GM19043 (cell line): ENCODE data around the gene OAF.

Experiments used
- ATAC-seq: cut with Tn5 transposase; IDR thresholded peaks from one replicate; pipeline ENCODE4 v1.9.1; 2021; ENCODE audit warnings: low read depth; ENCODE audit not compliant: unreplicated experiment

Gene OAF

DNA sequence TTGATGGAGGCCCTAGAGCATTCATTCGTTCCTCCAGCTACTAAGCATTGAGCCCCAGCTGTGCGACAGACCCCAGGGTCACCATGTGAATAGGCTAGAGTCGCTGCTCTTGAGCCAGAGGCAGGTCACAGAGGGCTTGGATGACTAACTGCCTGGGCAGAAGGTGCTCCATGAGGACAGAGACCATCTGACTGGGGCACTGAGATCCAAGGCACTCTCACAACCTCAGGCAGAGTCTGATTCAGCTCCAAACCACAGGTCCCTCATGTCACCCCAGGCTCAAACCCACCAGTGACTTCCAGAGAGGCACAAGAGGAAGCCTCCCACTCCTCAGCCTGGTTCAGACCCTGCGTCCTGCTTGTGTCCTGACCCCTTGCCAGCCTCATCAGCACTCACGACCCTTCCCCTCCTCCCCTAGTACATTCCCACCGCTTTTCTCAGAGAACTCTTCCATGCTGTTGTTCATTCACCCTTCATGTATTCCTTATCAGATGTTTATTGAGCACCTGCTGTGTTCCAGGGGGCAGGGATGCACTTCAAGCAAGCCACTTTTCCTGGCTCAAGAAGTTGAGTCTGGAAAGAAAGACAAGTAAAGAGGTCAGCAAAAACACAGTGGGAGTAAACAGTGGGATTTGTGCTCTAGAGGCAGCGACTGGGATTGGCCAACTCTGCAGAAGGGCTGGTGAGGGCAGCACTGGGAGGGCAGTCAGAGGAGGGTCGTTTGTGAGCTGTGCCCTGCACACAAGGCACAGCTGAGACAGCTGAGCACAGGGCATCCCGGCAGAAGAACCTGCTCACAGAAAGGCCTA, 9.3 kb downstream of the OAF start:
- ATAC-seq, result no peak

DNA sequence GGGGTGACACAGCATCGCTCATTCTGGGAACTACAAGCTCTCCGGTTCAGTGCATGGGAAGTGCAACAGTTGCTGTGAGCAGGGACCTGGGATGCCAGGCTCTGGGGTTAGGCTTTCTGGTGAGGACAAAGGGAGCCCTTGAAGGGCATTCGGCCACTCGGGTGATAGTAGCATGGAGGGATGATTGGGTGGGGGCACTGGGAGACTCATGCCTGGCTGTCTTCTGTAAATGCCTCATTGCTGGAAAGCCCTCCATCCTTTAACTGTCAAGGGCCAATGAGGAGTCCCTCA, 9.9 kb downstream of the OAF start:
- ATAC-seq, result no peak

DNA sequence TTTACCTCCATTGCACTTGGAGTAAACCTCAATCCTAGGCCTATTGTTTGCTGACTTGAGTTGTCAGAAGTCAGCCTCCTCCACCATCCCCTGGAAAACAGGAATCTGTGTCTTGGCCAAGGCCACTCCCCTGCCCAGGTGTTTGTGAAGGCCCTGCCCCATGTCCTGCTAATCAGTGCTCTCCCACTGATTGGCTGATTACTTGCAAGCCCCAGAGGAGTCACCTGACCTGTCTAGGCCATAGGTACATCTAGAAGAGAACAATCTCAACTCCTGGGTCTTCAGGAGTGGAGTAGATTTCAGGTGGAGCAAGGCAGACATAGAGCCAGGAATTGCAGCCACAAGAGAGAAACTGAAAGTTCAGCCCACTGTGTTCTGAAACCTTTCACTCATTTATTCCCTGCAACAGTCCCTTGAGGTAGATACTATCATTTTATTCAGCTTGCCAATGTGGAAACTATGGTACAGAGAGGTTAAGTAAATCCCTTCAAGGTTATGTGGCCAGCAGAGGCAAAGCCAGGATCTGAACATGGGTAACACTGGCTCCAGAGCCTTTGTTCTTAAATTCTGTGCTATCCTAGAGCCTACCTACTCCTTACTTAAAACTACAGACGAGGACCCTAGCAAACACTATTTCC, 10.4 kb downstream of the OAF start:
- ATAC-seq, result no peak

DNA sequence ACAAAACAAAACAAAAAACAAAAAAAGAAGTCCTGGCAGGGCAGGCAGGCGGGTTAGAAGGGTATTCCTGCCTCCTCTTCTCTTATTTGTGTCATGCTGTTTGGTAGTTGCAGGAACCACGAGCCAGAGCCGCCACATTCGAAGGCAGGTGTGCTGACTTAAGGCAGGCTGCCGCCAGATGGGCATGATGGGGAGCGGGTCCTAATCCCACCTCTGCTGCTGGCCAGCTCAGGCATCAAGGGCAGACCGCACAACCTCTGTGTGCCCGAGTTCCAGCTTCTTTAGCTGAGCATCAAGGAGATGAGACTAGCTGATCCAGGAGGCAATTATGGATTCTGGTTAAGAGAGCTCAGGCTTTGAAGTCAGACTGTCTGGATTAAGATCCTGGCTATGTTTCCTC, 12.1 kb downstream of the OAF start:
- no peak for ATAC-seq

DNA sequence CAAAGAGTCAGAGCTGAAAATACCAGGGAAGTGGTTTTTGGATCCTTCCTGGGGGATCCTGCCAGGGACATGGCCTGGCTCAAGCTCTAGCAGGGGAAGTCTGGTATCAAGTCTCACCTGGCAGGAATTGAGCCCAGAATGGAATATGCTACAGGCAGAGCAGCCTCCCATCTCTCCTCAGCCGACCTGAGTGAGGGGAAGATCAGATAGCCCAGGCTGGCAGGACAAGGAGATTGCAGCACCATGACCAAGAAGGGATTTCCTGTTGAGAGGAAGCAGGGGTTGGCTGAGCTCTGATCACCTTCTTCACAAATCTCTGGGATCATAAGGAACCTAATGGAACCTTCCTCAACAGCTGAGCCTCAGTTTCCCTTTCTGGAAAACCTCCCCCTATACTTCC, 13.0 kb downstream of the OAF start:
- no peak for ATAC-seq

DNA sequence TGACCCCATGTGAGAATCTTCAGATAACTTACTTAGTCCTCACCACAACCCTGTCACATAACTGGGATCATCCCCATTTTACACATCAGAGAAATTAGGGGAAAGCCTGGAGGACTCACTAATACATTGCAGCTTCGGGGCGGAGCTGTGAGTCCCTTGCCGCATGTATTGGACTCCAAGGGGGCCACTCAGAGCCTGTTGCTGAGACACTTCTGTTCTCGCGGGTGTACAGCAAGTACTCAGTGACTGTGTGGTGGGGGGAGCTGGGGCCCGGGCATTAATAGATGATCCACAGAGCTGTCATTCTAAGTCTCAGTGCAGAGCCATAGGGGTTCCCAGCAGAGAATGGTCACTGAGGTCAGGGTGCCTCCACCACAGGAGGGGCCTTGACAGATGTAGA, 13.5 kb downstream of the OAF start:
- no peak for ATAC-seq

DNA sequence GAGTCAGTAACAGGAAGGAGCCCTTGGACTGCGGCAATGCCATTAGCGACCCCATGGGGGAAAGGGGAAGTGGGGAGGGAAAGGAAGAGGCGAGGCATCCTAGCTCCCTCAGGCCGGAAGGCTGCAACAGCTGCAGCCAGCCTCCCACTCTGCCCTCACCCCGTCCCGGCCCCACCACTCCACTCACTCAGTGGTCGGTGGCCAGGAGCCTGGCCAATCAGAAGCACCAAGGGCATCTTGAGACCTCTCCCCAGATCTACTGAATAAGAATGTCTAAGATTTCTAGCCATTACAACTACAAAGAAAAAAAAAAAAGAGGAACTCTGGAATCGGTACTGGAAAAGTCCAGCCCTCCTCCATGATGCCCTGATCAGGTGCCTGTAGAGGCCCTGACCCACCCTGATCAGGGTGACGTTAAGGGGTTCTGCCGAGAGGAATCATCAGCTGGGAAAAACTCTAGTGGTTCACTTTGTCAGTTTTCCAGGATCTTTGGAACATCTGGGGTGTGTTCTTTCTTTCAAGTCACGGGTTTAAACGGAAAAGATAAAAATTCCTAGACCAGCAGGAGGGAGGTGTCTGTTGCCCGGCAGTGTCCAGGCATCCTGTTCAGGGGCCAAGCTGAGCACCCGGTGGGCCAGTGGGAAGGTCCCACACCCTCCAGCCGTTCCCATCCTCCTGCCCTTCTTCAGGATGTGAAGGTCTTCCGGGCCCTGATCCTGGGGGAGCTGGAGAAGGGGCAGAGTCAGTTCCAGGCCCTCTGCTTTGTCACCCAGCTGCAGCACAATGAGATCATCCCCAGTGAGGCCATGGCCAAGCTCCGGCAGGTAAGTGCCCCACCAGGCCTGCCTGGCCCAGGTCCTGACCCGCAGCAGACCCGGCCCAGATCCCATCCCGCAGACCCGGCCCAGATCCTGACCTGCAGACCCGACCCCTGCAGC, 14.4 kb downstream of the OAF start:
- ATAC-seq, result no peak

DNA sequence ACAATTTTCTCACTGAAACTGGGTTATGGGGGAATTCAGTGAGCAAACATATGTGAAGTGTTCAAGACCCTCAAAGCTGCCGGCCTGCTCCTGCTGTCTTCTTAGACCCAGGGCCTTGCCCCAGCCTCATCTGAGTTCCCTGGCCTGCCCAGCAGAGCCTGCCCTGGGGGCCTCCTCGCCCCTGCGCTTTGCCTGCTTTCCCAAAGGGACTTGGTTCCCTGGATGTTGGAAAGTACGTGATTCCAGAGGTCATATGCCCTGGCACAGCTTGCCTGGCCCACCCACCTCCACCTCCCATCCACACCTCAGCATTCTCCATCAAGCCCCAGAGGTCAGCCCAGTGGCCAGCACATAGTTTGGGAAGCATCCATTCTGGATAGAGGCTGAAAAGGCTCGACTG, 15.4 kb downstream of the OAF start:
- ATAC-seq, result no peak

DNA sequence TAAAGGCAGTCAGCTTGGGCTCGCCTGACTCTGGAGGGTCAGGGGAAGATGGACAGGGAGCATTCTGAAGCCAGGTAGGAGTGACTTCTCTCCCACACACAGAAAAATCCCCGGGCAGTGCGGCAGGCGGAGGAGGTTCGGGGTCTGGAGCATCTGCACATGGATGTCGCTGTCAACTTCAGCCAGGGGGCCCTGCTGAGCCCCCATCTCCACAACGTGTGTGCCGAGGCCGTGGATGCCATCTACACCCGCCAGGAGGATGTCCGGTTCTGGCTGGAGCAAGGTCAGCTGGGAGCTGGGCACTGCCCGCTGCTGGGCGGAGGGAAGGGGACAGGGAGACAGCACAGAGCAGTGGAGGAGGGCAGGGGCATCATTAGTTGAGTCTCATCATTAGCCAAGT, 15.9 kb downstream of the OAF start:
- ATAC-seq, result no peak

DNA sequence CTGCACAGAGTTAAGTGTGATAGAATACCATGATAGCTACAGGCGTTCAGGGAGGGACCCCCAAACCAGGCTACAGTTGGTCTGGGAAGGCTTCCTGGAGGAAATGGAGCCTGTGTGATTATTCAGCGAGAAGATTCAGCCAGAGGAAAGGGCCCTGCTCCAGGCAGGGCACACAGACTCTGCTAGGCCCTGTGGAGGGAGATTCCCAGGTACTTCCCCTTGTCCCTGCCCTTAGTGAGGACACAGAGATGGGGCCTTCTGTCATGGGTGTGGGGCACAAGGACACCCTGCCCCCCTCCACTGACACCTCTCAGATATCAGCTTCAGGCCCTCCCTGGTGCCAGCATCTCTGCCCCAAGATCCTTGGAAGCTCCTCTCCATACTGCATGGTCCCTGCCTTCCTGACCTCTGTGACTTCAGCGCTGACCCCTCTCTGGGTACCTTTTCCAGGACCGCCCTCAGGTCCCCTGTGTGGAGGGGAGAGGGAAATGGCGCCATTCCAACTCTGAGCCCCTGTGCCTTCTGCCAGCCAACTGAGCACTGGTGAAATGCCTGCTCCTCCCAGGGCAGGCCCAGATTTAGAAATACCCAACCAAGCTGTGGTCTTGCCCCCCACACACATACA, 16.5 kb downstream of the OAF start:
- no peak for ATAC-seq

DNA sequence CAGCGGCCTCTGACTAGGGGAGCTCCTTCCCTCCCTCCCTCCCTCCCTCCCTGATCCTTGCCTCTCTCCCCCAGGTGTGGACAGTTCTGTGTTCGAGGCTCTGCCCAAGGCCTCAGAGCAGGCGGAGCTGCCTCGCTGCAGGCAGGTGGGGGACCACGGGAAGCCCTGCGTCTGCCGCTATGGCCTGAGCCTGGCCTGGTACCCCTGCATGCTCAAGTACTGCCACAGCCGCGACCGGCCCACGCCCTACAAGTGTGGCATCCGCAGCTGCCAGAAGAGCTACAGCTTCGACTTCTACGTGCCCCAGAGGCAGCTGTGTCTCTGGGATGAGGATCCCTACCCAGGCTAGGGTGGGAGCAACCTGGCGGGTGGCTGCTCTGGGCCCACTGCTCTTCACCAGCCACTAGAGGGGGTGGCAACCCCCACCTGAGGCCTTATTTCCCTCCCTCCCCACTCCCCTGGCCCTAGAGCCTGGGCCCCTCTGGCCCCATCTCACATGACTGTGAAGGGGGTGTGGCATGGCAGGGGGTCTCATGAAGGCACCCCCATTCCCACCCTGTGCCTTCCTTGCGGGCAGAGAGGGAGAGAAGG, 18.1 kb downstream of the OAF start:
- no peak for ATAC-seq

DNA sequence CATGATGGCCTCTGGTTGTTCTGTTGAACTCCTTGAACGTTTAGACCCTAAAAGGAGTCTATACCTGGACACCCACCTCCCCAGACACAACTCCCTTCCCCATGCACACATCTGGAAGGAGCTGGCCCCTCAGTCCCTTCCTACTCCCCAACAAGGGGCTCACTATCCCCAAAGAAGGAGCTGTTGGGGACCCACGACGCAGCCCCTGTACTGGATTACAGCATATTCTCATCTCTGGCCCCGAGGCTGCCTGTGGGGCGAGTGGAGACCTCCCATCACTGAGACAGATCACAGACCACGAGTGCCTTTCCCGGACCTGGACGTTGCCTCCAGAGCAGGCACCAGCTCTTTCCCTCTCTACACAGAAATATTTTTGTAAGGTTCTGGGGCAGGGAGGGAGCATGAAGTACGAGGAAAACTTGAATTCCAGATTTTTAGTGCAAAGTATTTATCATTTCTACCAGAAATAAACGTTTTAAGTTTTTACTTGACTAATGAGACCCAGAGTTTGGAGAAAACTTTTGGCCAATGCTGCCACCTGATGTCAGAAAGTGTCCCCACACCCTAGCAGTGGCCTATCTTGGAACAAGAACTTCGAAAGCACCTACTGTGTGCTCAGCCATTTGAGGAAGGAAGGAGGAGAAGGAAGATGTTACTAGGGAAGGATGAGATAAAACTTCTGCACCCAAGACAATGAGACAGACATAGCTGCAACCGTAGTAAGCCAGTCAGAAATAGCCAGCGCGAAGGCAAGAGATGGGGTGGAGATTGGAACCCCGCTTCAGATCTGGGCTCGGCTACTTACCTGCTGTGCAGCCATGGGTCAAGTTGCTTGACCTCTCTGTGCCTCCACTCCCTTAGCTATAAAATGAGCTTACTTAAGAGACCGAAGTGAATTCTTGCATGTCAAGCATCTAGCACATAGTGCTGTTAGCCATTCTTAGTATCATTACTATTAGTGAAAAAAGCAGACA, 18.9 kb downstream of the OAF start:
- no peak for ATAC-seq

DNA sequence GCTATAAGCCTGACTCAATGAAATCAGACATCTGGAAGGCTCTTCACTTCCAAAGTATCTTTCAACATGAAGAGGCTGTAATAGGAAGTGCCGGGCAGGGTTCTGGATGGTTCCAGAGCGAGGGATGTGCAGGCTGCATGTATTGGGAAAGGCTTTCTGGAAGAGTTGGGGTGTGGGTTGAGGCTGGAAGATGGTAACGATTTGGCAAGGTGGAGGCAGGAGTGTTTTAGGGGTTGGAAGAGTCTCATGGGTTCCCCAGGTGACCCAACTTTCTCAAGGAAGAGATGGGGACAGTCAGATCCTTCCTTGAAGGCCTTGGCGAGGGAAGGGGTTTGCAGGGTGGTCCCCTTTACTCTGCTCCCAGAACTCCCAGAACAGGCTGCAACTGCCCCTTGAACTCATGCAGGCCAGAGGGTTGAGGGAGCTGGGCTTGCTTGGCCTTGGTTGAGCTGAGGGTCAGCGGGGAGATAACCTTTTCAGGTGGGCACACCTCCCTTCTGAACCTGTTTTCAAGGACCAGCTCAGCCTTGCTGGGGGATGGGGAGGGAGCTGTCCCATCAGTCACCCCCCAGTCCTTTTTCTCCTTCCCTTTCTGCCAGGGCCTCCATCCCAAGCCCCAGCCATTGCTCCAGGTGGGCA, 19.7 kb downstream of the OAF start:
- ATAC-seq, result no peak

DNA sequence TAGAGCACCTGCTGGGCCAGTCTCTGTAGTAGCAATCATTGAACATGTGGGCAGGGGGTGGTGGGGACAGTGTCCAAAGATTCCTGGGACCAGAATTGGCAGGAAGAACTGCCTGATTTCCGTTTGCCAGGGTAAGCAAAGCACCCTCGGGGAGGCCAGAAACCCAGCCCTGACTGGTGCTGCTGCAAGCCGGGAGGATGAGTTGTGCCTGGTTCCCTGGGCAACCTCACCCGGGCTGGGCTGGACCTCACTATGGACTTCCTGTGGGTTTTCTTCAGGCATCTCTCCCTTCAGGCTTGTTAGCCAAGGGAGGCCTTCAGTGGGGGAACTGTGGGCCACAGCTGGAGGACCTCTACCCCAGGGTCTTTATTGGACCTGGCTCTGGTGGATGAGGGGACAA, 21.1 kb downstream of the OAF start:
- ATAC-seq, result no peak

DNA sequence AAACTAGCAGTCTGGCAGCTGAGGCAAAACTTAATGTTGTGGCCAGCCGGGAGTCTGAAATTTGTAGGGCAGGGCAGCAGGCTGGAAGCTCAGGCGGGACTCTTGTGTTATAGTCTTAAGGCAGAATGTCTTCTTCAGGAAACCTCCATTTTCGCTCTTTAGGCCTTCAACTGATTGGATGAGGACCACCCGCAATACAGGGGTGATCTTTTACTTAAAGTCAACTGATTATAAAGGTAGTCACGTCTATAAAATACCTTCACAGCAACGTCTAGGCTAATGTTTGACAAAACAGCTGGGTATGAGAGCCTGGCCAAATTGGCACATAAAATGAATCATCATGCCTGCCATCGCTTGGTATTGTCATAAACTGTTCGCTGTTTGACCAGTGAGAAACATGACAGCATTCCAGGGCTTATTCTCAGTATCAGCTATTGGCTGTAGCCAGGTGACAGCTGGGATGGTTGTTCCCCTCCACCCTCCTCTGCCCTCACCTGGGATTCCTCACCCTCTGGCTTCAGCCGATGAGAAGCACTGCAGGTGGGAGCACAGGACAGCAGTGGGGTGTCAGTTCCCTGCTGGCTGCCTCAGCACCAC, 22.5 kb downstream of the OAF start:
- no peak for ATAC-seq

DNA sequence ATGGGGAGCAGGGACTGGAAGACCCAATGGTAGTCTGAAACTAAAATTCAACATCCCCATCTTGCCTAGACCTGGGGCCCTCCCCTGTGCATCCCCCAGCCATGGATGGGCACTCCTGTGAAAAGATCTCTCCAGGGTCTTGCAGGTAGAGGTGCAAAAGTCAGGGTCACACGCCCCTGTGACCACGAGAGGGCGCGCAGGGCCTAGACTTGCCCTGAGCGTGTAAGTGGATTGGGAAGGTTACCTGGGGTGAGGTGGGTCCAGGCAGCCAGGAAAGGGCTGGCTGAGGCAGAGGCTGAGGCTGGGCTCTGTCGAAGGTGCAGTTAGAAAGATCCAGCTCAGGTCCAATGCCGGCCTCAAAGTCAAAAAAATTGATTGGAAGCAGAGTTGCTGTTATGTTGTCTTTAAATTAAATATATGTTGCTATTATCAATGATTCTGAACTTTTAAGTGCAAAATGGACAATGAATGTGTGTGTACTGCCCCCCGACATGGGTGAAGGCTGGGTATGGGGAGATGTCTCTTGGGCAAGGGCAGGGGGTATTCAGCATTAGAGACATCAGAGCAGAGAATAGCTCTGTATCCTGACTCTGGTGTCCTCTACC, 24.3 kb downstream of the OAF start:
- no peak for ATAC-seq

DNA sequence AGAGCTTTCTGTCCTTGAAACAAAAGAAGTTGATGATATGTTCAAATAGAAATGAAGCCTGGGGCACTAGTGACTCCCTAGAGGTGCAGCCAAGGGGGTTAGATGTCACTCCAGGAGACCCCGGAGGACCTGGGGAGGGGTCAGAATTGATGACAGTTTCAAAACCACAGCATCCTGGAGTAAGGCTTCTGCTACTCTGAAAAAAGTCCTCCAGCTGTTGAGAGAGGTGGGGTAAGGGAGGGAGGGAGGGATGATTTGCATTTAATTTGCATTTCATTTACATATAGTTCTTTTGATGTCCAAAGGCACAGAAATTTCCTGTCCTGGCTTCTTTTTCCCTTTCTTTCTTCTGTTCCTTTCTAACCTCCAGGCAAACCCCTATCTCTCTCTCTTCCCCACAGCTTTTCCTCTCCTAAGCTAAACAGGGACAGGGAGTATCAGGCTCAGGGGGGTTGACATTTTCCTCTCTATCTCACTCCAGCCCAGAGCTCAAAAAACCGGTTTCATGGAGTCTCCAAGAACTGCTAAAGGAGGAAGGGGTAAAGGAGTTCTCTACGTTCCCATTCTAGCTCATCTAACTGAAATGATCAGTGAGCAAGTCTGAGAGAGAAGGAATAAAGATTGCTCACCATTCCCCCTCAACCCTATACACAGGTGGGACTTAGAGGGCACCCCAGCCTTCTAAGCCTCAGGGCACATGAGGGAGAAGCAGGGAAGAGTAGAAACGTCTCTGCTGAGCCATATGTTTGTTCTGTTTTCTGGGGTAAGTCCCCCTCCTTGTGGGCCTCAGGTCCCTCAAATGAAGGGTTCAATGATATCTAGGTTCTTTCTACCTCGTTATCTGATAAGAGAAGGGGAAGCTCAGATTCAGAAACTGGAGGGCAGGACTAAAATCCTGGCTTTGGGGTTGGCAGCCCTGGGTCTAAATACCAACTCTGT, 25.6 kb downstream of the OAF start:
- no peak for ATAC-seq
